Endothelial cell of umbilical vein (primary cell): ENCODE measurements around the gene GLCE. TPM values are rescaled to one million over a fixed set of nuclear protein-coding genes. Genes with fewer than 3 reads are reported as not detected.

ENCODE experiments used
- BruUV-seq: library from RNA; stranded (reverse); fragments of 400-500 nt; replicated peaks from 2 replicates; lab custom pipeline; 2021; lab: Mats Ljungman, UMichigan
- CTCF ChIA-PET: fragments of 300-600, 350-600 bp; sonication (Branson Sonifier 250); formaldehyde crosslinking; loops from one replicate; lab custom pipeline; 2021; ENCODE audit warnings: antibody characterized with exemption, inconsistent platforms; lab: Charles Lee
- POLR2A ChIA-PET: fragments of 300-600, 350-600 bp; sonication (Branson Sonifier 250); formaldehyde crosslinking; loops from one replicate; lab custom pipeline; 2021; ENCODE audit warnings: antibody characterized with exemption, inconsistent platforms; lab: Charles Lee
- DNase-seq: peaks from one replicate; pipeline ENCODE4 v3.0.0-alpha.2; 2011; ENCODE audit warnings: low read depth, low spot score
- FAIRE-seq: peaks from 2 replicates; lab custom pipeline; 2011; peaks lifted over from hg19 to GRCh38; lab: Jason Lieb, UNC
- H2AFZ ChIP-seq: 2 replicates; pipeline ENCODE4 v1.6.0; 2012; ENCODE audit warnings: low read depth, low read length, control low read depth, inconsistent platforms
- H3K27ac ChIP-seq: 2 replicates; pipeline ENCODE4 v1.5.1; 2011; ENCODE audit warnings: low read depth, mild to moderate bottlenecking, control low read depth, low read length, moderate library complexity; ENCODE audit not compliant: insufficient read depth
- H3K27me3 ChIP-seq, 2 experiments: 2 replicates each; pipeline versions ENCODE4 v1.6.0 to v1.6.1; 2011; ENCODE audit warnings: low read length in 2 of 2, mixed read lengths in 1 of 2; ENCODE audit not compliant: control insufficient read depth in 2 of 2, insufficient read depth in 2 of 2
- H3K36me3 ChIP-seq, 2 experiments: 2 replicates in 1 of 2; 3 replicates in 1 of 2; pipeline ENCODE4 v1.5.1; 2011; ENCODE audit warnings: low read length in 2 of 2, mild to moderate bottlenecking in 1 of 2, moderate library complexity in 1 of 2; ENCODE audit not compliant: control insufficient read depth in 2 of 2, insufficient read depth in 2 of 2; ENCODE audit errors: extremely low read depth in 1 of 2
- H3K4me1 ChIP-seq: 3 replicates; pipeline ENCODE4 v1.5.1; 2011; ENCODE audit warnings: mild to moderate bottlenecking, low read length; ENCODE audit not compliant: control insufficient read depth, insufficient read depth; ENCODE audit errors: extremely low read depth
- H3K4me2 ChIP-seq: 2 replicates; pipeline ENCODE4 v1.6.1; 2011; ENCODE audit warnings: low read length, control low read depth, mixed read lengths; ENCODE audit not compliant: insufficient read depth
- H3K4me3 ChIP-seq, 3 experiments: fragments of 200-600 bp in 1 of 3; sonication (generic), shearing (Covaris generic) in 1 of 3; replicated peaks in 1 of 3; 2 replicates each; pipeline ENCODE4 v1.5.1; 2011 to 2016; ENCODE audit warnings: control low read depth in 3 of 3, low read length in 3 of 3, mild to moderate bottlenecking in 2 of 3, inconsistent platforms in 1 of 3, low read depth in 1 of 3, moderate library complexity in 1 of 3; ENCODE audit not compliant: insufficient read depth in 1 of 3
- H3K79me2 ChIP-seq: 2 replicates; pipeline ENCODE4 v1.6.0; 2012; ENCODE audit warnings: low read length, inconsistent platforms; ENCODE audit not compliant: control insufficient read depth, insufficient read depth
- H3K9ac ChIP-seq: replicated peaks from 2 replicates; pipeline ENCODE3; 2011; ENCODE audit warnings: low read length, control low read depth; ENCODE audit not compliant: insufficient read depth; ENCODE audit errors: extremely low read depth
- H3K9me1 ChIP-seq: replicated peaks from 3 replicates; pipeline ENCODE4 v1.6.0; 2011; ENCODE audit warnings: mild to moderate bottlenecking, low read length; ENCODE audit not compliant: control insufficient read depth, insufficient read depth; ENCODE audit errors: extremely low read depth
- H3K9me3 ChIP-seq: replicated peaks from 2 replicates; pipeline ENCODE4 v1.5.1; 2012; ENCODE audit warnings: low read length, inconsistent platforms; ENCODE audit not compliant: control insufficient read depth, insufficient read depth
- H4K20me1 ChIP-seq: replicated peaks from 2 replicates; pipeline ENCODE3; 2011; ENCODE audit warnings: mild to moderate bottlenecking, low read length; ENCODE audit not compliant: control insufficient read depth, insufficient read depth; ENCODE audit errors: extremely low read depth
- CTCF ChIP-seq, 2 donors: IDR thresholded peaks; 1 replicate in 1 of 2; 2 replicates in 1 of 2; pipeline ENCODE4 v1.5.1; 2011; ENCODE audit warnings: low read length in 2 of 2, mild to moderate bottlenecking in 2 of 2, moderate library complexity in 2 of 2, control low read depth in 1 of 2, inconsistent platforms in 1 of 2, low read depth in 1 of 2; ENCODE audit not compliant: insufficient read depth in 1 of 2; ENCODE audit errors: extremely low read depth in 1 of 2
- EZH2 ChIP-seq: IDR thresholded peaks from 2 replicates; pipeline ENCODE4 v1.6.1; 2012; ENCODE audit warnings: borderline replicate concordance, low read depth, mild to moderate bottlenecking, moderate library complexity, low read length, inconsistent platforms; ENCODE audit not compliant: severe bottlenecking
- FOS ChIP-seq: IDR thresholded peaks from 2 replicates; pipeline ENCODE4 v1.6.1; 2011; ENCODE audit warnings: mild to moderate bottlenecking, low read length, moderate library complexity, borderline replicate concordance; ENCODE audit not compliant: insufficient read depth
- GATA2 ChIP-seq: IDR thresholded peaks from 2 replicates; pipeline ENCODE4 v1.7.0; 2011; ENCODE audit warnings: low read depth, mild to moderate bottlenecking, moderate library complexity, mixed read lengths, low read length; ENCODE audit not compliant: insufficient read length, insufficient read depth
- JUN ChIP-seq: IDR thresholded peaks from 2 replicates; pipeline ENCODE4 v1.6.1; 2011; ENCODE audit warnings: borderline replicate concordance, low read depth; ENCODE audit not compliant: insufficient read length, insufficient read depth
- MAX ChIP-seq: IDR thresholded peaks from 2 replicates; pipeline ENCODE4 v1.6.1; 2011; ENCODE audit not compliant: insufficient read depth, insufficient read length
- MYC ChIP-seq: IDR thresholded peaks from one replicate; pipeline ENCODE4 v1.6.1; 2011; ENCODE audit warnings: mild to moderate bottlenecking, low read depth, low read length
- POLR2A ChIP-seq: IDR thresholded peaks from 2 replicates; pipeline ENCODE4 v1.6.1; 2012; ENCODE audit warnings: low read depth, mild to moderate bottlenecking, control low read depth, low read length
- POLR2AphosphoS5 ChIP-seq: IDR thresholded peaks from 2 replicates; pipeline ENCODE4 v1.6.1; 2012; ENCODE audit warnings: low read depth, mild to moderate bottlenecking, control low read depth, low read length, moderate library complexity; ENCODE audit not compliant: insufficient read depth
- dilution Hi-C: fragments of 300-500 bp; cut with MboI; formaldehyde crosslinking; loops from one replicate; pipeline ENCODE4 v1.15.0; 2019; ENCODE audit warnings: low sequenced_read_pairs; ENCODE audit not compliant: extremely low pct_ligation_motif_present
- intact Hi-C: fragments of 100-400 bp; cut with micrococcal nuclease; formaldehyde crosslinking; loops from one replicate; pipeline ENCODE4 v1.10.0; 2022
- polyA plus RNA-seq, 4 experiments: library from polyadenylated mRNA; depleted of rRNA in 3 of 4; stranded (reverse) in 3 of 4; unstranded in 1 of 4; fragments of >200 nt; gene quantifications; 2 replicates each; pipeline versions ENCODE4 v1.2.1 to v1.2.3, GENCODE V29; 2011 to 2012; ENCODE audit warnings: missing spikeins in 1 of 4
- total RNA-seq: library from RNA; stranded (reverse); gene quantifications from 2 replicates; pipeline ENCODE4 v1.2.3, GENCODE V29; 2021

Gene GLCE
- total and polyA plus RNA-seq, 2 donors (not counting 3 experiments of a cell fraction or from before 2014, with no cell fraction given), result 48.1 to 86.6 TPM

GRCh38 chr15:69181424-69181823 is 21.0 kb downstream of the GLCE start:
- peaks cover 82% of the 10 kb centered on the region for H3K79me2 ChIP-seq
- ChIA-PET POLR2A (no interaction called here), CTCF (no interaction called here)
- intact Hi-C loops, result no loop called here
- no peaks in the 10 kb centered on the region for H3K9me3 ChIP-seq
- H3K36me3 ChIP-seq, result no peaks in the 10 kb centered on the region
- no peak overlapping the region for H3K9ac ChIP-seq
- H3K27me3 ChIP-seq, result no peaks in the 10 kb centered on the region
- H3K4me3 ChIP-seq, result no peak overlapping the region
- TF ChIP-seq CTCF (IDR thresholded peaks at IDR 0.05; ENCODE audit: extremely low read depth in 1 of 2, insufficient read depth in 1 of 2, low read depth in 1 of 2, low read length in 2 of 2), result no peak
- no peak for TF ChIP-seq POLR2A
- no peak for TF ChIP-seq MAX
- no peak for TF ChIP-seq JUN
- no peak for TF ChIP-seq POLR2AphosphoS5
- TF ChIP-seq MYC, result no peak
- TF ChIP-seq GATA2, result no peak
- TF ChIP-seq FOS, result no peak
- no peak for TF ChIP-seq EZH2
- no TSS peak for BruUV-seq
- no peaks in the 10 kb centered on the region for H3K9me1 ChIP-seq
- FAIRE-seq (no peak), DNase-seq (no peak)
- no peak overlapping the region for H2AFZ ChIP-seq
- dilution Hi-C loops, result no loop called here
- H3K27ac ChIP-seq, result no peak overlapping the region
- no peak overlapping the region for H3K4me2 ChIP-seq
- no peaks in the 10 kb centered on the region for H3K4me1 ChIP-seq
- H4K20me1 ChIP-seq, result peaks cover 4% of the 10 kb centered on the region
